GM12801 (cell line): ENCODE results near the gene ECHDC1.

ENCODE experiments used
- TF ChIP-seq, protein P1 (sequence below): IDR thresholded peaks from one replicate; pipeline ENCODE4 v1.5.1; 2011; ENCODE audit warnings: control low read depth; ENCODE audit not compliant: insufficient read length; ENCODE audit errors: extremely low read depth

Gene ECHDC1

DNA sequence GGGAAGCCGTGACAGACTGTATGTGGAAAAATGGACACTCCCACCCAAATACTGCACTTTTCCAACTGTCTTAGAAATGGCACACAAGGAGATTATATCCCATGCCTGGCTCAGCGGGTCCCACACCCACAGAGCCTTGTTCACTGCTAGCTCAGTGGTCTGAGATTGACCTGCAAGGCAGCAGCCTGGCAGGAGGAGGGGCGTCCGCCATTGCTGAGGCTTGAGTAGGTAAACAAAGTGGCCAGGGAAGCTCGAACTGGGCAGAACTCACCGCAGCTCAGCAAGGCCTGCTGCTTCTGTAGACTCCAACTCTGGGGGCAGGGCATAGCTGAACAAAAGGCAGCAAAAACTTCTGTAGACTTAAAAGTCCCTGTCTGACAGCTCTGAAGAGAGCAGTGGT is 88.1 kb downstream of the ECHDC1 start:
- TF ChIP-seq, protein P1, sequence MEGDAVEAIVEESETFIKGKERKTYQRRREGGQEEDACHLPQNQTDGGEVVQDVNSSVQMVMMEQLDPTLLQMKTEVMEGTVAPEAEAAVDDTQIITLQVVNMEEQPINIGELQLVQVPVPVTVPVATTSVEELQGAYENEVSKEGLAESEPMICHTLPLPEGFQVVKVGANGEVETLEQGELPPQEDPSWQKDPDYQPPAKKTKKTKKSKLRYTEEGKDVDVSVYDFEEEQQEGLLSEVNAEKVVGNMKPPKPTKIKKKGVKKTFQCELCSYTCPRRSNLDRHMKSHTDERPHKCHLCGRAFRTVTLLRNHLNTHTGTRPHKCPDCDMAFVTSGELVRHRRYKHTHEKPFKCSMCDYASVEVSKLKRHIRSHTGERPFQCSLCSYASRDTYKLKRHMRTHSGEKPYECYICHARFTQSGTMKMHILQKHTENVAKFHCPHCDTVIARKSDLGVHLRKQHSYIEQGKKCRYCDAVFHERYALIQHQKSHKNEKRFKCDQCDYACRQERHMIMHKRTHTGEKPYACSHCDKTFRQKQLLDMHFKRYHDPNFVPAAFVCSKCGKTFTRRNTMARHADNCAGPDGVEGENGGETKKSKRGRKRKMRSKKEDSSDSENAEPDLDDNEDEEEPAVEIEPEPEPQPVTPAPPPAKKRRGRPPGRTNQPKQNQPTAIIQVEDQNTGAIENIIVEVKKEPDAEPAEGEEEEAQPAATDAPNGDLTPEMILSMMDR, result no peak

DNA sequence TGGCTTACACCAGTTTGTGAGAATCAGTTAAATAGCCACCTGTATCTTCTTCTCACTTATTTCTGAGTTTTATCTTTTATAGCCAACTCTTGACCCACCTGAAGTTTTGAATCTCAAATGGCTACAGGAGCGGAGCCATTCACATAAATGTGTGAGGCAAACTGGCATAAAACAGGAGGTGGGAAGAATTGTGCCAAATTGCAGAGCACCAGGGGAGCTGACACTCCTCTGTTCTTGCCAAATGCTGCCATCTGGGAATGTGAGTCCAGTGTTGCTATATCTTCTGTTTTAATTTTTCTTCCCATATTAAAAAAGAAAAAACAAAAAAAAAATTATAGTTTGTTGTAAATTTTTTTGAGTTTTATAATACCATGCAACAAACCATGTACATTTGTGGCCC is 93.8 kb downstream of the ECHDC1 start:
- TF ChIP-seq, protein P1, result no peak

DNA sequence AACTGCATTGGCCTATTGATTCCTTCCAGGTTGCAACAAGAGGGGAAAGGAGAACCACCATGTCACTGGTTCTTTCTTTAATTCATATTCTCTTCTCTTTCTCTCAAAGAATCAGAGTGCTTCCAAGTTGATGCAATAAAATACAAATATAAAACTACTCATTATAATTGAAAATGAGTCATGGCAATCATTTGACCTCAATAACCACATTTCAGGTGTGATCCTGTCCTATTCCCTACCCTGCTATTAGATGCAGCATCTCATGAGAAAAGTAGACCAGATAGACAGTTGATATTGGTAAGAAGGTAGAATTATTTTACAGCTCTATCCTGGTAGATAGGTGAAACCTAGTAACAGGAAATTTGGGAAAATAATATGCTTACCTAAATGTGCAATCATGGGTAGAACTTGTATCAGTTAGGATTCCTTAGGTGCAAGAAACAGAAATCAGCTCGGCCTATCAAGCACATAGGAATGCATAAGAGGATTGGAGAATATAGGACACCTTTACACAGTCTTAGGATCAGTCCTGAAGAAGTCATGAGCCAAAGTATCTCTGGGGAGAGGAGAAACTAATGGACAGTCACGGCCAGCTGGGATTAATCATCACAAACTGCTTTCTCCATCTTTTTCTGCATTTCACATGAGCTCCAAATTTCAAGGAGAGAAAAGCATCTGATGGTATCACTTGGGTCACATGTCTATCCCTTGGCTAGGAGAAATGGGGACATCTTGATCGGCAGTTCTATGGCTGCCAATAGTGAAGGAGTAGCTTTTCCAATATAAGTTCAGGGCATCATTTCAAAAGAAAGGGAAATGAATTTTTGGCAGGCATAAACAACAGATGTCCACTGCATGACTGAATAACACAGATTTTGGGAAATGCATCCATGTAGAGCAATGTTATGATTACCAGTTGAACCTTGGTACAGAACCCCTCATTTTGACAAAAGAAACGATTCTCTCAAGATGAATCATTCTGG is 96.0 kb downstream of the ECHDC1 start:
- TF ChIP-seq, protein P1, result no peak

DNA sequence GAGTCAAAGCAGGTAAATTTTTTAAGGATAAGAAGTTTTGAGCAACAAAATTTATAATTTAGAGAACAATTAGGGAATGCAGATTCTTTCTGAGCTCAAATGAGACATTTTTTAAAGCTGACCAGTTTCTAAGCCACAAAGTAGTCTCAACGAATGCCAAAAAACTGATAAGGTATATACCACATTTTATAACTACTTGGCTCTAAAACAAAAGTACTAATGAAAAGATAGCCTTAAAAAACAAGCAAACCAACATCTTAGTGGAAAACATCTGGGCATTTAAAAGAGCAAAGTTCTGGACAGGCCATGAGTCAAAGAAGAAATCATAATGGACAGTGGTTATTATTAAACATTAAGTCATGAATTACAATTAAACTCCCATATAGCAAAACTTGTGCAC is 99.9 kb downstream of the ECHDC1 start:
- TF ChIP-seq, protein P1, result no peak
